Endothelial cell of umbilical vein (primary cell): ENCODE data around the gene SH3BGRL3.

ENCODE experiments used
- EZH2 ChIP-seq: IDR thresholded peaks from 2 replicates; pipeline ENCODE4 v1.6.1; 2012; ENCODE audit warnings: borderline replicate concordance, low read depth, mild to moderate bottlenecking, moderate library complexity, low read length, inconsistent platforms; ENCODE audit not compliant: severe bottlenecking
- FOS ChIP-seq: IDR thresholded peaks from 2 replicates; pipeline ENCODE4 v1.6.1; 2011; ENCODE audit warnings: mild to moderate bottlenecking, low read length, moderate library complexity, borderline replicate concordance; ENCODE audit not compliant: insufficient read depth
- JUN ChIP-seq: IDR thresholded peaks from 2 replicates; pipeline ENCODE4 v1.6.1; 2011; ENCODE audit warnings: borderline replicate concordance, low read depth; ENCODE audit not compliant: insufficient read length, insufficient read depth
- POLR2A ChIP-seq: IDR thresholded peaks from 2 replicates; pipeline ENCODE4 v1.6.1; 2012; ENCODE audit warnings: low read depth, mild to moderate bottlenecking, control low read depth, low read length
- POLR2AphosphoS5 ChIP-seq: IDR thresholded peaks from 2 replicates; pipeline ENCODE4 v1.6.1; 2012; ENCODE audit warnings: low read depth, mild to moderate bottlenecking, control low read depth, low read length, moderate library complexity; ENCODE audit not compliant: insufficient read depth
- TF ChIP-seq, protein P1 (sequence below), 2 donors: IDR thresholded peaks; 1 replicate in 1 of 2; 2 replicates in 1 of 2; pipeline ENCODE4 v1.5.1; 2011; ENCODE audit warnings: low read length in 2 of 2, mild to moderate bottlenecking in 2 of 2, moderate library complexity in 2 of 2, control low read depth in 1 of 2, inconsistent platforms in 1 of 2, low read depth in 1 of 2; ENCODE audit not compliant: insufficient read depth in 1 of 2; ENCODE audit errors: extremely low read depth in 1 of 2
- TF ChIP-seq, protein P2 (sequence below): IDR thresholded peaks from 2 replicates; pipeline ENCODE4 v1.6.1; 2011; ENCODE audit not compliant: insufficient read depth, insufficient read length

DNA sequence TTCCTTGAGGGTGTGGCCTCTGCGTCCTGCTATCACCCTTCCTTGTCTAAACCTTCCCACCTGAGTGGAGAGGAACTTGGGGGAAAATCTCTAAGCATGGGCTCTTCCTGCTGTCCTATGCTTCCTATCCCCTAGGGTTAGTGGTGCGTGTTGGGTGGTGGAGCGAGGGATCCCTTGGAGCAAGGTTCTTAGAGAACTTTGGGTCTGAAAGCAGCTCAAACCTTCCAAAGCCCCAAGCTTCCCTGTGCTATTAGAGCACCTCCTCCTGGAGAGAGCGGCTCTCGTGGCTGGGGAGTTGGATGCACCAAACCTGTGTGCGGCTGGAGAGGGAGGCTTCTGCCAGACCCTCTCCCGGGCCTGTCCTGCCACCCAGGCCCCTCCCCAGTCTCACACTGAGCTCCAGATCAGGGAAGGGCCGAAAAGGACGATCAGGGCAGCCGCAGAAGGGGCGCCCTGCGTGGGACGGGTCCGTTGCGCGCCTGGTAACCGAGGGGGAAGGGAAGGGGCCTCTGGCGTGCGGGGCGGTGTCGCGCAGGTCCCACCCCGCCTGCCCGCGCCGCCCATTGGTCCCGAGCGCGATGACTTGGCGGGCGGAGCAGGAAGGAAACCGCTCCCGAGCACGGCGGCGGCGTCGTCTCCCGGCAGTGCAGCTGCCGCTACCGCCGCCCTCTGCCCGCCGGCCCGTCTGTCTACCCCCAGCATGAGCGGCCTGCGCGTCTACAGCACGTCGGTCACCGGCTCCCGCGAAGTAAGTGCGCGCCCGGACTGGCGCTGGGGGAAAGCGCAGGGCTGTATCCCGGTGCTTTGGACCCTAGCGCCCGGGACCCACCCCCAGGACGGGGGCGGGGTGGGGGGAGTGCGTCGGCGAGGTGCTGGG, at the start of gene SH3BGRL3:
- TF ChIP-seq, protein P1, sequence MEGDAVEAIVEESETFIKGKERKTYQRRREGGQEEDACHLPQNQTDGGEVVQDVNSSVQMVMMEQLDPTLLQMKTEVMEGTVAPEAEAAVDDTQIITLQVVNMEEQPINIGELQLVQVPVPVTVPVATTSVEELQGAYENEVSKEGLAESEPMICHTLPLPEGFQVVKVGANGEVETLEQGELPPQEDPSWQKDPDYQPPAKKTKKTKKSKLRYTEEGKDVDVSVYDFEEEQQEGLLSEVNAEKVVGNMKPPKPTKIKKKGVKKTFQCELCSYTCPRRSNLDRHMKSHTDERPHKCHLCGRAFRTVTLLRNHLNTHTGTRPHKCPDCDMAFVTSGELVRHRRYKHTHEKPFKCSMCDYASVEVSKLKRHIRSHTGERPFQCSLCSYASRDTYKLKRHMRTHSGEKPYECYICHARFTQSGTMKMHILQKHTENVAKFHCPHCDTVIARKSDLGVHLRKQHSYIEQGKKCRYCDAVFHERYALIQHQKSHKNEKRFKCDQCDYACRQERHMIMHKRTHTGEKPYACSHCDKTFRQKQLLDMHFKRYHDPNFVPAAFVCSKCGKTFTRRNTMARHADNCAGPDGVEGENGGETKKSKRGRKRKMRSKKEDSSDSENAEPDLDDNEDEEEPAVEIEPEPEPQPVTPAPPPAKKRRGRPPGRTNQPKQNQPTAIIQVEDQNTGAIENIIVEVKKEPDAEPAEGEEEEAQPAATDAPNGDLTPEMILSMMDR (IDR thresholded peaks at IDR 0.05; ENCODE audit: extremely low read depth in 1 of 2, insufficient read depth in 1 of 2, low read depth in 1 of 2, low read length in 2 of 2) = peak; percentile 50 to 69
- TF ChIP-seq EZH2 (no peak), POLR2A (peak; percentile 97), POLR2AphosphoS5 (peak; percentile 99), FOS (peak; percentile 39), JUN (no peak)
- TF ChIP-seq, protein P2, sequence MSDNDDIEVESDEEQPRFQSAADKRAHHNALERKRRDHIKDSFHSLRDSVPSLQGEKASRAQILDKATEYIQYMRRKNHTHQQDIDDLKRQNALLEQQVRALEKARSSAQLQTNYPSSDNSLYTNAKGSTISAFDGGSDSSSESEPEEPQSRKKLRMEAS = no peak
